OCI-LY3 (cell line): ENCODE results near the gene PIGX.

Experiments used
- H2AFZ ChIP-seq: fragments of 200-600, 300-600 bp; shearing (Covaris generic); 2 replicates; pipeline ENCODE4 v1.6.0; 2014; ENCODE audit warnings: antibody characterized with exemption, low read depth, low read length
- H3K27ac ChIP-seq: fragments of 200-600, 300-600 bp; sonication (generic); 2 replicates; pipeline ENCODE4 v1.5.1; 2014; ENCODE audit warnings: mild to moderate bottlenecking, low read length, moderate library complexity, mixed read lengths
- H3K27me3 ChIP-seq: fragments of 200-600, 300-600 bp; sonication (generic); 2 replicates; pipeline ENCODE4 v1.6.1; 2014; ENCODE audit warnings: low read depth, low read length, mixed read lengths
- H3K36me3 ChIP-seq: fragments of 200-600, 300-600 bp; sonication (generic); replicated peaks from 2 replicates; pipeline ENCODE3; 2014; ENCODE audit warnings: low read depth, low read length, mixed read lengths
- H3K4me1 ChIP-seq: fragments of 300-600, 200-600 bp; sonication (generic); 2 replicates; pipeline ENCODE4 v1.6.1; 2014; ENCODE audit warnings: low read length, mixed read lengths
- H3K4me2 ChIP-seq: fragments of 200-600, 300-600 bp; sonication (generic); 2 replicates; pipeline ENCODE4 v1.6.1; 2014; ENCODE audit warnings: low read length, mixed read lengths
- H3K4me3 ChIP-seq: fragments of 300-600, 200-600 bp; sonication (generic); 2 replicates; pipeline ENCODE4 v1.5.1; 2014; ENCODE audit warnings: antibody characterized with exemption, mild to moderate bottlenecking, low read length, moderate library complexity
- H3K79me2 ChIP-seq: fragments of 300-600, 200-600 bp; shearing (Covaris generic); 2 replicates; pipeline ENCODE4 v1.6.1; 2014; ENCODE audit warnings: mild to moderate bottlenecking, low read length, mixed read lengths
- H3K9ac ChIP-seq: fragments of 300-600, 200-600 bp; shearing (Covaris generic); 2 replicates; pipeline ENCODE4 v1.6.0; 2014; ENCODE audit warnings: mild to moderate bottlenecking, low read length, moderate library complexity
- H3K9me3 ChIP-seq: fragments of 200-600, 300-600 bp; shearing (Covaris generic); 2 replicates; pipeline ENCODE4 v1.6.1; 2014; ENCODE audit warnings: low read length, mixed read lengths; ENCODE audit not compliant: insufficient read depth
- H4K20me1 ChIP-seq: fragments of 200-600, 300-600 bp; sonication (generic); 2 replicates; pipeline ENCODE4 v1.6.1; 2016; ENCODE audit warnings: low read length, mixed read lengths; ENCODE audit not compliant: insufficient read depth
- CTCF ChIP-seq: fragments of 200-600, 300-600 bp; sonication (generic); IDR thresholded peaks from 2 replicates; pipeline ENCODE4 v1.5.1; 2014; ENCODE audit warnings: antibody characterized with exemption, low read length, low read depth
- EZH2phosphoT487 ChIP-seq: fragments of 200-600 bp; shearing (Covaris generic); IDR thresholded peaks from 2 replicates; pipeline ENCODE4 v1.6.1; 2018; ENCODE audit warnings: antibody characterized with exemption, mixed run types, low read depth

The PIGX gene

GRCh38 chr3:196777836-196778235, 65.7 kb downstream of the PIGX start:
- Histone ChIP-seq H3K79me2 (peaks cover 98% of the 10 kb centered on the region), H3K9me3 (peaks cover 11% of the 10 kb centered on the region), H2AFZ (no peak overlapping the region), H4K20me1 (peaks cover 74% of the 10 kb centered on the region), H3K27me3 (no peaks in the 10 kb centered on the region), H3K4me3 (no peak overlapping the region), H3K4me2 (no peak overlapping the region), H3K36me3 (peaks cover 56% of the 10 kb centered on the region), H3K9ac (no peak overlapping the region), H3K4me1 (peaks cover 12% of the 10 kb centered on the region), H3K27ac (no peak overlapping the region)
- TF ChIP-seq EZH2phosphoT487 (no peak), CTCF (no peak)

- H4K20me1 ChIP-seq = peaks cover 66% of the 10 kb centered on the region
- H2AFZ ChIP-seq = no peak overlapping the region
- no peak overlapping the region for H3K27ac ChIP-seq
- H3K9me3 ChIP-seq = peaks cover 11% of the 10 kb centered on the region
- no peak overlapping the region for H3K4me2 ChIP-seq
- TF ChIP-seq CTCF (no peak), EZH2phosphoT487 (no peak)
- peaks cover 12% of the 10 kb centered on the region for H3K4me1 ChIP-seq
- H3K27me3 ChIP-seq = no peaks in the 10 kb centered on the region
- H3K9ac ChIP-seq = no peak overlapping the region
- H3K36me3 ChIP-seq = peaks cover 65% of the 10 kb centered on the region
- H3K79me2 ChIP-seq = peaks cover 97% of the 10 kb centered on the region
- H3K4me3 ChIP-seq = no peak overlapping the region
Measured at GRCh38 chr3:196778755-196779154, 66.6 kb downstream of the PIGX start.

GRCh38 chr3:196782511-196782910, 70.3 kb downstream of the PIGX start:
- Histone ChIP-seq H3K4me2 (no peak overlapping the region), H4K20me1 (peaks cover 37% of the 10 kb centered on the region), H2AFZ (no peak overlapping the region), H3K4me1 (no peaks in the 10 kb centered on the region), H3K9me3 (peaks cover 11% of the 10 kb centered on the region), H3K9ac (no peak overlapping the region), H3K36me3 (peaks cover 71% of the 10 kb centered on the region), H3K27ac (no peak overlapping the region), H3K4me3 (no peak overlapping the region), H3K79me2 (peaks cover 86% of the 10 kb centered on the region), H3K27me3 (no peaks in the 10 kb centered on the region)
- TF ChIP-seq EZH2phosphoT487 (no peak), CTCF (no peak)
